Activated CD4-positive, alpha-beta T cell treated with anti-CD3 and anti-CD28 coated beads, Interleukin-2, Interleukin-4, amounts not matched to agents 100 ng/mL and 50 ng/mL, durations not matched to agents 16 hours and 8 hours (primary cell): Measurements from ENCODE around the gene SORCS2.

Experiments used
- DNase-seq: peaks from one replicate; pipeline ENCODE4 v3.0.0-alpha.2; 2020; ENCODE audit warnings: low spot score

SORCS2 gene

GRCh38 chr4:7306021-7306965, 114.0 kb downstream of the SORCS2 start:
- DNase-seq = no peak

- no peak for DNase-seq
These were observed 114.6 kb downstream of the SORCS2 start for GRCh38 chr4:7306986-7307385.

- no peak for DNase-seq
These were observed 115.2 kb downstream of the SORCS2 start for GRCh38 chr4:7307394-7308099.

- no peak for DNase-seq
These were observed 116.8 kb downstream of the SORCS2 start for GRCh38 chr4:7309181-7309580.

GRCh38 chr4:7309636-7310390, 117.5 kb downstream of the SORCS2 start:
- no peak for DNase-seq

- no peak for DNase-seq
These were observed 118.1 kb downstream of the SORCS2 start for GRCh38 chr4:7310451-7310850.

GRCh38 chr4:7311205-7311604, 118.9 kb downstream of the SORCS2 start:
- no peak for DNase-seq

GRCh38 chr4:7312691-7313090, 120.4 kb downstream of the SORCS2 start:
- no peak for DNase-seq

GRCh38 chr4:7313347-7313811, 121.0 kb downstream of the SORCS2 start:
- DNase-seq = no peak

- DNase-seq = no peak
These were observed 121.7 kb downstream of the SORCS2 start for GRCh38 chr4:7313991-7314390.

GRCh38 chr4:7315286-7315685, 122.9 kb downstream of the SORCS2 start:
- DNase-seq = no peak

- no peak for DNase-seq
These were observed 123.6 kb downstream of the SORCS2 start for GRCh38 chr4:7315935-7316334.

GRCh38 chr4:7319024-7319423, 126.7 kb downstream of the SORCS2 start:
- no peak for DNase-seq

- DNase-seq = no peak
These were observed 128.0 kb downstream of the SORCS2 start for GRCh38 chr4:7320206-7320797.

- no peak for DNase-seq
These were observed 130.0 kb downstream of the SORCS2 start for GRCh38 chr4:7322166-7322991.

GRCh38 chr4:7323461-7323871, 131.1 kb downstream of the SORCS2 start:
- no peak for DNase-seq

- DNase-seq = no peak
These were observed 131.7 kb downstream of the SORCS2 start for GRCh38 chr4:7323872-7324650.

GRCh38 chr4:7324651-7325121, 132.3 kb downstream of the SORCS2 start:
- DNase-seq = no peak

GRCh38 chr4:7325541-7325940, 133.2 kb downstream of the SORCS2 start:
- no peak for DNase-seq

GRCh38 chr4:7326306-7326692, 134.0 kb downstream of the SORCS2 start:
- no peak for DNase-seq
